NOMO-1 treated with DMSO at 0.1 percent for 48 hours (cell line): ENCODE results near the gene CDK5RAP2.

Experiments
- DNase-seq: peaks from one replicate; lab custom pipeline; 2025; ENCODE audit not compliant: unreplicated experiment; lab: John Stamatoyannopoulos, UW

CDK5RAP2 gene

DNA sequence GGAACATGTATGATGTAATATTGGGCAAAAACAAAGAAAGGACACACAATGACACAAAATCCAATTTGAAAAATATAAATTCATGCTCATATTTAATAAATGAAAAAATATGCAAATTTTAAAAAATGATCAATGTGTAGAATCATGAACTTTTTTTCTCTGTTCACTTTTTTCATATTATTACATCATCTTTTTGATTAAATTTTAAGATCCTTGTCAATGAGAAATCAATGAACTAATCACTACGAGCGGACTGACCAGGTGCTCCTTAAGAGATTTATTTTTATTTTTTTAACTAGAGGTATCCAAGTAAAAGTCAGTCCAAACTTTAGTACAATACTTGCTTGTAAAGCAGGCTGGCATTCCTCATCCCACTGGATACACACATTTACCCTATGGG, 174.1 kb downstream of the CDK5RAP2 start:
- DNase-seq: no peak

DNA sequence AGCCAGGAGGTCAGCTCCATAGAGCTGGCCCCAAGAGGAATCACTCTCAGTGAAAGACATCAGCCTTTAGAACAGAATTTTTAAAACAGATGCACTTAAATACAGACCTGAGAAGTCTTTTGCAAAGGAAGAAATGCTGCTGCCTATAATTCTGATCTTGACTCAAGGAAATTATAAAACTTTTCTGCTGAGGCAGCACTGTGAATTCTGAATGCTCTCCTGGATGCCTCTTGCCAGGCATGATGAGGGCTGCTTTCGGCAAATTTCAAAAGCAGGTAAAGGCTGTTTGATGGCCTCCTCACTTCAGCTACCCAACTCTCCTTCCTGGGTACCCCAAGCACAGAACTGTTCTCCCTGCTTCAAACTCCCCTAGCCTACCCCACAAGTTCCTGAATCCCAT, 174.8 kb downstream of the CDK5RAP2 start:
- no peak for DNase-seq

DNA sequence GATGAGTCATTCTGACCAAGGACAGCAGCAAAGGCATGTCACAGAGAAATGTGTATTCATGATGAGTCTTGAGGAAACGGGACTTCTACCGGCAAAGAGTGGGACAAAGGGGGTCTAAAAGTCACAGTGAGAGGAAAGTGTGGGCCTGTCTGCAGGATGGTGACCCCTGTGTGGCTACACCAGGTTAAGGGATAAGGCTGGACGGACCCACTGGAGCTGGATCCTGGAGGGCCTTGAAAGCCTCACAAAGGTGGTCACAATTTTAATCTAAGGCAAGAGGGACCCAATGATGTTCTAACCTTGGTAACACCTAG, 176.5 kb downstream of the CDK5RAP2 start:
- DNase-seq: no peak

DNA sequence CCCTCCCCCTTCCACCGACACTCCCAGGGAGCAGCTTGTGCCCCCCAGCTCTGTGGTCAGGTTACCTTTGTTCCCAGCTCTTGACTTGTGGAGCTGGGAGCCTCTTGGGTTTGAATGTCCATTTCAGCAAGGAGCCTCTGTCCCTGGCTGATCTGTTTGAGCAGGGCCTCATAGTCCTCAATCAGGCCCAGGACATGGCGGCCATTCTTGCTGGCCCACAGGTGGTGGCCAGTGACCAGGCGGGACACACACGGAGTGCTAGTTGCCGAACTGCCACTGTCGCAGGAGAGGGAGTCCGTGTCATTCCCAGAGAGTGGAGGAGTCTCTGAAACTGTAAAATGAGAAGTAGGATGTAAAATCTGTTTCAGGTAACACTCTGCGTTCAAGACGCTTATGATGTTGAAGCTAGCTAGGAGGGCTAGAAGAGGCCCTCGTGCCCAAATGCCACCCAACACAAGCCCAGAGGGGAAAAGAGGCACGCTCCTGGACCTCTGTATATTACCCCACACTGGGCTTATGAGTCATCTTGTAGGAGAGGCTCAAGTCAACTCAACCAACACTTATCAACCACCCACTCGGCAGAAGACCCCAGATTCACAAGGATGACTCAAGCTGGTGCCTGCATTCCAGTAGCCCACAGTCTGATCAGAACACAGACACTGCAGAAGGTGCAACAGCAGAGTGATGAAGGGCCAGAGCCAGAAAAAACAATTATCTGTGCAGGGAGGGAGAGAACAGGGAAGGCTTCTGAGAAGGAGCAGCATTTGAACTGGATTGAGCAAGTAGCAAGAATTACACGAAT, 177.0 kb downstream of the CDK5RAP2 start:
- DNase-seq: peak; percentile 70

DNA sequence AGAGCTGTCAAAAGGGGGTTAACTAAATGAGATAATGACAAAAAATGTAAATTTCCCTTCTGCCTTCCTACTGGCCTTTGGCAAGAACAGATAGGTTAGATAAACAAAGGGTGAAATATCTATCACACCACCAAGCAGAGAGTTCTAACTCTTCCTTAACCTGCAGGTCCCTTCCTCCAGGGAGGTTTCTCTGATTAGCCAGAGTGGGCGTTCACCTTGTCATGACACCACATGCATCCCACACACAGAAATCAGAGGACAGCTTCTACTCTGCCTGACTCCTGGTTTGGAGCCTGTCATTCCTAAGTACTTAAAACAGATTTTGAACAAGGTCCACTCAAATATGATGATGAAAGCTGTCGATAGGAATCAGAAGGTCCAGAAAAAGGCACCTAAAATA, 180.0 kb downstream of the CDK5RAP2 start:
- no peak for DNase-seq

DNA sequence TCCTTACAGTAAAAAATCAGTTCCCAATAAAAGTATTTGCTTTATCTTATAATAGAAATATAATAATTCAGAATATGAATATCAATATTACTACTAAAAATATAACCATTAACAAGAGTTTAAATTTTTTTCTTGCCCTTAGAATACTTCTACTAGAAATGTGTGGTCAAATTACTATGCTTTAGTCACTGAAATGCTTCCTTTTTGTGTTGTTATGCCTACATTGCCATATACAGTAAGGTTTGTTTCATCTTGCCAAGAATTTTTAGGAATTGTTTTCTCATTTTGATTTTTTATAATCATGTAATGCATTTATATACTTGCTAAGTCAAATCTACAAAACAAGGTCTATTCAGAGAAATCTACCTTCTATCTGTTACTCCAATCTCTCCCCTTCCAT, 181.7 kb downstream of the CDK5RAP2 start:
- DNase-seq: no peak

DNA sequence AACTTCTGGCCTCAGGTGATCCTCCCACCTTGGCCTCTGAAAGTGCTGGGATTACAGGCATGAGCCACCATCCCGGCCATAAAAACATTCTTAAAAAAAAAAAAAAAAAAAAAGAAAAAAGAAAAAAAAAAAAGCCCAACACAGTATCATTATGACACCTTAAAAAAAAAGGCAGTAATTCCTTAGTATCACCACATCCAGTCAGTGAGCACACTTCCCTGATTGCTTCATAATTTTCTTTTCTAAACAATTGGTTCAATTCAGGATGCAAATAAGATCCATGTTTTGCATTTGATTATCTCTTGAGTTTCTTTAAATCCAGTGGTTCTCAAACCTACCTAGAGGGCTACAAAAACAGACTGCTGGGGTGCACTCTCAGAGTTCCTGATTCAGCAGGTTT, 182.5 kb downstream of the CDK5RAP2 start:
- DNase-seq: no peak

DNA sequence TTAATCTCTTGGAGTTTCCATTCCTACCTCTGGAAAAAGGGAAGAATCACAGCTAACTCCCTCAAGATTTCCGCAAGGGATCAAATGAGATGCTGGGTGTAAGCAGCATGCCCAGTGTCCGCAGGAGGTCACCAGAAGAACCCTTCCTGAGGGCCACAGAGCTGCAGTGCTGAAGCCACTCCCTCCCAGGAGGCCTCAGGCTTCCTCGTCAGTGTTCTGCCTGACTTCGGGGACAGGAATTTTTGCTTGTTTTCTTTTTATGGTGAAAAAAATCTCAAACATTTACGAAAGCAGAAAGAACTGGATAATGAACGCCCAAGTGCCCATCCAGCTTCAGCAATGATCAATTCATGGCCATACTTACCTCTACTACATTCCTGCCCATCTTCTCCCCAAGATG, 183.0 kb downstream of the CDK5RAP2 start:
- DNase-seq: no peak

DNA sequence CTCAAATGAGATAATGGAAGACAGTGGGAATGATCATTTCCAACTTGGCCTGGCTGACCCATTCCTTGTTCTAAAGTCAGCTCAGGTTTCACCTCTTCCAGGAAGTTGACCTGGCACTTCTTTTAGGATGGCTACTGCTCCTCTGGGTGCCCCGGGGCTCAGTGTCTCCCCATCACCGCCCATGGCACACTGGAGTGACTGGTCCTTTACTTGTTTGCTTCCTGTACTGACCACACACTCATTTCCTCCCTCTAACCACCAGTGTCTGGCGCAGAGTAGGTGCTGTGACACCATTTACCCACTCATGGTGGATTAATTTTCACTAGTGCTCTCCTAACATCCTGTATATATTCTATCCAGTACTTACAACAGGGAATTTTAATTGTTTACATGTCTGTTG, 183.5 kb downstream of the CDK5RAP2 start:
- no peak for DNase-seq

DNA sequence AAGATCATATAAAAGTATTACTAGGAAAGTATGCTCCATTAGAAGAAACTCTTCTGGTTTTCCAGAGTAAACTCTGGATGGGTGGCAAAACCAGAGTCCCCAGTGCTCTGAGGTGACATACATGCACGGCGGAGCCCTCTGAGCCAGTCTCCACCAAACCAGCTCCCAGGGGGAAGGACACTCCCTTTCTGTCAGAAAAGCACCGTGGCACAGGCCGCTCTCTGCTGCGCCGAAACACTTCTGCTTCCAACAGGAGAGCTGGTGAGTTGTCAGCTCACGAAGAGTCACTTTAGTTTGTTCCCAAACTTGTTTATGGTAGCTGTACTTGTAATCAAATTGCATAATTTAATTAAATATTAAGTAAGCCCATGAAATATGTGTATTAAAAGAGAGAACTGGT, 184.6 kb downstream of the CDK5RAP2 start:
- DNase-seq: no peak

DNA sequence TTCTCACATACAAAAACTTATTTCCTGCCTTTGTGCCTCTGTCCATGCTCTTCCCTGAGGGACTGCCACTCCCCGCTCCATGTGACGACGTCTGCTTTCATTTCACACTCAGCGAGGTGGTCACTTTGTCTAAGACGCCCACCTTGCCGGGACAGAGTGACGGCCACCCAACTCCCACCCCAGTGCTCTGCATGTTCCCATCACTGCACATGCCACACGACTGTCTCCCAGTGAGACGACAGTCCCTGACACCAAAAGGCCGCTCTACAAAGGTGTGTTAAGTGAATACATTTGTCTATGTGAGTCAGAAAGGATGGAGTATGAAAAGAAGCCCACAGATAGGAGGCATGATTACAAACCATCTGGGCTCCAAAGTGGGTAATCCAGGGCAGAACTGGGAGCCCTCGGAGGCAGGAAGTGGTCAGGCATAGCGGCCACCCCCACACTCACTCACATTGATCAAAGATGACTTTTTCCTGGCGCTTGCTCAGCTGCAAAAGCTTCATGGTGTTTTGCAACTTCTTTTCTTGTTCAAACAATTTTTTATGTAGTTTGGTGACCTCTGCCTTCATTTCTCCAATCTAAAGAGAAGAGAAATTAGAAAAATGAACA, 185.8 kb downstream of the CDK5RAP2 start:
- no peak for DNase-seq

DNA sequence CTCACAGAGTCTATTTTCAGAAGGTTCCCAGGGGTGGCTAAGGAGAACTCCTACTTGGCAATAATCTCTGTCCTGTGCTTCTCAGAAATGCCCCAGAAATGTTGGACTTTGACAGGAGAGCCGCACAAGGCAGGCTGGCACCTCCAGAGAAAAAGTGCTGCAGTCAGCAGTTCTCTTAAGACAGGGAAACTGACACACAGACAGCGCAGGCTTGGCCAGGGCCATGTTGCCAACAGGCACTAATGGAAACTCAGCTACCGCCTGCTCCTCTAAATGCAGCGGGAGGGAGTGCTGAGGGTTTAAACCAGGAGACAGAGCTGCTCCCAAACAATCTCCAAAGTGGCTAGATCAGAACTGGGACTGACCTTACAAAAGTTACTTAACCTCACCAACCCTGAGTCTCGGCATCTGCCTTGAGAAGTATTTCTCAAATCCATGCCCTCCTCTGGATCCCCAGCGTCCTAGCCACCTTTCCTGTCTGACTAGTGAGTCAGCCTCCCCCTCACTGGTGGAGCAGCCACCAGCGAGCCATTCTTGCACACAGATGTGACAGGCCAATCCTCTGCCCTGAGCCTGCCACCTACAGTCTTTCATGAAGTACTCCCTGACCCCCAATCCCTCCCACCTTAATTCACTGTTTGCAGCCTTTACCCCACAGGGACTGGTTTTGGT, 186.4 kb downstream of the CDK5RAP2 start:
- no peak for DNase-seq

DNA sequence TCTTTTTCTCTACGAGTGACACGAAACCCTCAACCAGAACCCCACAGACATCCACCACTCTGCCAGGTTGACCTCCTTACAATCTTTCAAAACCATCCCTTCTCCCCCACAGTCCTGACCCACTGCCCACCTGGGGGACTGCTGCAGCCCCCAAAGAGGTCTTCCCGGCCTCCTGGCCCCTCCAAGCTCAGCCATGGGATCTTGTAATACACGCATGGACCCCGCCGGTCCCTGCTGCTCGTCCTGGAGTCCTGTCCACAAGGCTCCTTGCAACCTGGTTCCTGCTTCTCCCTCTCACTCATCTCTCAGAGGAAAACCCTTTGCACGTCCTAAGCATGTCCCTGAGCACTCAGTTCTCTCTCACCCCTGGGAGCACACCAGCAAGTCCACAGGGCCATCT, 187.3 kb downstream of the CDK5RAP2 start:
- DNase-seq: no peak

DNA sequence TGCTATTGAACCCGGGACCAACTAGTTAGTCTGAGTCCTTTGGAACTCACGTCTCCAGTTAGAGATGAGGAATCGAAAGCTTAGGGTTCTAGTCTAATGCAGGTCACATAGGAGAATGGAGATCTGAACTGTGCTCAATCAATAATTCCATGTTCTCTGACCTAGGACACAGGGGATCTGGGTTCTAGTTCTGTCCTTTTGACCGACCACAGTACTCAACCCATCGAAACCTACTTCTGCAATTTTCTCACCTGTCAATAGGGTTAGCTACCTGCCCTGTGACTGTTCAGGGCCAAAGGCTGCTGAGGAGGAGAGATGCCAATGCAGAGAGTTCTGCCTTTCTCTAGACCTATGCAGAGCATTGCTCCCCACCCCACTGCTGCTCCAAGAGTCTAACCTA, 187.7 kb downstream of the CDK5RAP2 start:
- DNase-seq: no peak

DNA sequence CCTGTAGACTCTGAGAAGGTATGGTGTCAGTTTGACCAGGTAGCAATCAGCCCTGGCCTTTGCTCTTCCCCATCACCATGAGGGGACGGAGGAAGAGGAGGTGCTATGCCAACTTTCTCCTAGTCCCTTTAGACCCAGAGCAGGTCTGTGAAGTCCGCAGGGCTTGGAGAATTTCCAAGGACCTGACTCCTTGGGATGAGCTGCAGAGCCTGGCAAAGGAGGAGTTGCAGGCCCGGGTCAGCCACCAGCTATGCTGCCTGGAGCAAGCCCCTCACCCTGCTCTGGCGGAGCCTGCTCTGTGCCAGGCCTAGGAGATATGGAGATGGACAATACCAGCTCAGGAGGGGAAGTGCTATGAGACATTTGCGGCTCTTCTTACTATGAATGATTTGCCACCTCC, 188.3 kb downstream of the CDK5RAP2 start:
- no peak for DNase-seq

DNA sequence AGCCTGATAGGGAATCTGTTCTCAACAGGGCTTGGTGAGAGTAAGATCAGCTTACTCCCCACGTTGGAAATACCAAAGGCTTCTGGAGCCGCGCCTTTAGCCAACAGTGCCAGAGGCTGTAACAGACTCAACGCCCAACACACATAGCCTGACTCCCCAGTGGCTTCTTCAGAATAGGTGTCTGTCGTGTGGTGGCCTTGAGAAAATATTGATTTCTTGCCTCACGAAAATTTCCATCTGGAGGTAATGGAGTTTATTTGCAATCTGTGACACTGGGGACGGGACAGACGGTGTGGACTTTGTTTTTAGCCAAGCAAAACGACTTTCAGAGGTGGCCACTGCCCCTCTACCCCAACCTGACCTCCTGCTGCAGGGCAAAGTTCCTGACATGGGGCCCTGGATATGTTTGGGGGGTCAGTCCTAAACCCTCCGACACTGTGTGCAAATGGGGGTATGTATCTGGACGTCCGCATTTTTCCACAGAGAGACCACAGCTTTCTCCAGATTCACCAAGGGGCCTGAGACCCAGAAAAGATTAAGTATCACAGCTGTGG, 189.3 kb downstream of the CDK5RAP2 start:
- no peak for DNase-seq

DNA sequence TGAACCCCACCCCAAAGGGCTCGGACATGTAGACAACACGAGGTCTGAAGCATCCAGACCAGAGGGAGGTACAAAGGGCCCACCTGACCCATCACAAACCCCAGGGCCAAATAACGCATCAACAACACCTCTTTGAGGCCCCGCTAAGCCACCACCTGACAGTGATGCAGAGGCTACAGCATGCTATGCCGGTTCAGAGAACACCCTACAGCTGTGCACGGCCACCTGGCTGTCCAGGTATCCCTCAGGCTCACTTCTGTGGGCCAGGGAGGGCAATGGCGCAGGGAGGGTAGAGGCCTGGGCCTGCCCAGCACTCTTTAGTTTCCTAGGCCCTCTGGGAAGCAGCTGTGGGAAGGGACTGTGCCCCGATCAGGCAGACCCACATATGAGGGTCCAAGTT, 190.1 kb downstream of the CDK5RAP2 start:
- no peak for DNase-seq

DNA sequence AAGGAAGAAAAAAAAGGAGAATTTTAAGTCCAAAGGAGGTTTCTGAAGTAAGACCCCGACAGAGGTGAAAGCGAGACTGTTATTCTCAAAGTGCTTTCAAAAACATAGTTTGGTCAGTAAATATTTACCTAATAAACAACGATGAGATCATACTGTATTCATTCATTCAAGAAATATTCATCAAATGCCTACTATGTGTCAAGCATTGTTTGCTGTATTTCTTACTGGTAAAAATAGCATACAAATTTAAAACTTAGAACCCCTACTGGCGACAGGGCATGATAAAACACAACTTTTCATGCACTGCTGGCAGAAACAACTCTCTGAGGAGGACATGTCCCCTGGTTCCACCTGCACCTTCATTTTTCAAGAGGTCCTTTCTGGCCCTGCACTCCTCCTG, 190.7 kb downstream of the CDK5RAP2 start:
- no peak for DNase-seq

DNA sequence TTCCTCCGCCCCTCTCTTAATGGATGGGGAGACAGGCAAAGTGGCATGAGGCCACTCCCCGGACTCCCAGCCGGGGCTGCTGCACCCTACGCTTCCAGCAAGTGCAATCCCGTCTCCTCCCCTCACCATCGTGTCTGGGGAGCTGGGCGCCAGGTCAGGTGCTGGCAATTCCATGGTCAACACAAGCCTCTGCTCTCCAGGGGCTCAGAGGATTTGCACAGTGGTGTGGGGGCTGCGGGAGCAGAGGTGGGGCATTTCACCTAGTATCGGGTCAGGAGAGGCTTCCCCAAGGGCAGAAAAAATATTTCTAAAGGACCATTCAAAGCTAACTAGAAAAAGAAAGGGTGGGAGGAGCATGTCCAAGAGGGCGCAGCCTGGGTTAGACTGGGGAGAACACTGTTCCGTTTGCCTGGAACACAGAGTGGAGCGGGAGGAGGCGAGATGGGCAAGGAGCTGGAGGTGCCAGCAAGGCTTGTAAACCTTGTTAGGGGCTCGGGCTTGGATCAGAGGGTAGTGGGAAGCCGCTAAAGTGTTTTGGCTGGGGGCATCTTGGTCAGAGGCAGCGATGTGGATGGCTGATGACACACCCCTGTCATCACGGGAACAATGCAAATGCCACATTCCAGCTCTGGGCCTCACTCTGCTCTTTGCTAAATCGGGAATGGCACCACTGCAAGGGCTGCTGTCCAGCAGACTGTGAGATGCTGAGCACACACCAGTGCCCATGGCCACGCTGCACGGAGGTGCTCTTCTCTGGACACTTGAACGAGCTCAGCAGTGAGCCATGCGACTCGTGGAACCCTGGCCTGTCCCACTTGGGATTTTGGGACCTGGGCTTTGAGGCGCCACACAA, 191.7 kb downstream of the CDK5RAP2 start:
- no peak for DNase-seq

DNA sequence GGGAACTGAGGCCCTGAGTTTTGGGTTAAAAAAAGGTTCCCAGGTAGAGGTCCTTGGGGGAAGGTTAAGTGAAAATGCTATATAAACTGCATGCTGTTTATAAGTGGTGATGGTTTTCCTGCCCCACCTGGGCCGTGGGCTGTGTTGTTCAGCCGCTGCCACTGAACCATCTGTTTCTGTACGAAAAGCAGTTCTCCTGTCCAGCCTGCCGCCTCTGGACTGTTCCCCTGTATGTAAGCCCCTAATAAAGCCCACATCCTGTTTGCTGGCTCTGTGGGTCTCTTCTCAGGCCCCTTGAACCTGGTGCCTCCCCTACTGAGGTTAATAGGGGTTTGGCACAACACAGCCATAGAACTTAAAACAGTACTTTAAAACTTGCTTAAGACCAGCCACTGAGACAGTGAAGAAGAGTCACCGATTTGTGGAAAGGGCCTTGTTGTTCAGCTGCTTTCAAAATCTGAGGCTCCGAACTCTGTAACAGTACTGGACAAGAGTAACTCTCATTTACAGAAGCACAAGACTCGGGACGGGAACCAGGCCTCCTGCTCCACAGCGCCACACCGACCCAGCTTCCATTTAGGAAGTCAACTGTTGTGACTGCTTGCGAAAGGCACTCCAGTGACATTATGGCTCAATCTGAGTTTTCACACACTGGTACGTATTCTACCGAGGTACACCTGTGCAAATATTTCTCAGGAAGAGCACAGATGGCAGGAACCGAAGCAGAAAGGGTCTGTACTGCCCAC, 192.5 kb downstream of the CDK5RAP2 start:
- DNase-seq: no peak
